Gastrocnemius medialis (tissue), 4 donors: ENCODE data around the gene FAM136A.
"Not testable (repeated sequence)": the region's sequence is repeated elsewhere in the genome, so short reads cannot be mapped to it uniquely, and the experiment has no call there.

Experiments used
- CTCF ChIP-seq, 5 experiments: fragments of 450-650 bp in 3 of 5; fragments of 200-600 bp in 2 of 5; sonication (generic) in 2 of 5; IDR thresholded peaks in 4 of 5; conservative IDR thresholded peaks in 1 of 5; 1 replicate in 4 of 5; 2 replicates in 1 of 5; pipeline ENCODE4 v1.5.1; 2016 to 2019; ENCODE audit warnings: antibody characterized with exemption in 5 of 5, mild to moderate bottlenecking in 3 of 5, moderate library complexity in 3 of 5
- POLR2A ChIP-seq, 2 donors: fragments of 450-650 bp; IDR thresholded peaks; one replicate each; pipeline ENCODE4 v1.6.1; 2017; ENCODE audit warnings: antibody characterized with exemption in 2 of 2, mild to moderate bottlenecking in 2 of 2, moderate library complexity in 2 of 2

GRCh38 chr2:70266925-70267324 is 34.9 kb downstream of the FAM136A start:
- not testable (repeated sequence) for TF ChIP-seq CTCF (IDR thresholded peaks at IDR 0.05 in 4 of 5, conservative IDR thresholded peaks at IDR 0.05 in 1 of 5); POLR2A (IDR thresholded peaks at IDR 0.05)
